OCI-LY1 (cell line): Measurements from ENCODE around the gene GPATCH8.

Experiments
- CTCF ChIP-seq: fragments of 200-600 bp; sonication (generic), shearing (Covaris generic); IDR thresholded peaks from 2 replicates; pipeline ENCODE4 v1.5.1; 2017; ENCODE audit warnings: mild to moderate bottlenecking, antibody characterized with exemption, low read length, moderate library complexity, mixed read lengths
- EZH2 ChIP-seq: fragments of 200-600 bp; sonication (generic), shearing (Covaris generic); IDR thresholded peaks from 2 replicates; pipeline ENCODE4 v1.8.0; 2017; ENCODE audit warnings: borderline replicate concordance, mixed run types, mild to moderate bottlenecking, antibody characterized with exemption, low read length, moderate library complexity, mixed read lengths

- TF ChIP-seq EZH2 (no peak), CTCF (no peak)
Observed at GRCh38 chr17:44499722-44500121, 3.5 kb downstream of the GPATCH8 start.
